ES-I3 (cell line): ENCODE measurements around the gene NLE1.
"Not testable (repeated sequence)": the region's sequence is repeated elsewhere in the genome, so short reads cannot be mapped to it uniquely, and the experiment has no call there.

Source experiments
- H3K36me3 ChIP-seq: 2 replicates; pipeline ENCODE4 v1.6.1; 2013; ENCODE audit warnings: mild to moderate bottlenecking, low read length, control low read depth, moderate library complexity; ENCODE audit not compliant: insufficient read depth
- H3K4me1 ChIP-seq: 2 replicates; pipeline ENCODE4 v1.6.1; 2013; ENCODE audit warnings: mild to moderate bottlenecking, control low read depth, low read length; ENCODE audit not compliant: insufficient read depth
- H3K9ac ChIP-seq: 2 replicates; pipeline ENCODE4 v1.6.1; 2013; ENCODE audit warnings: low read depth, mild to moderate bottlenecking, low read length, moderate library complexity
- H3K9me3 ChIP-seq: 2 replicates; pipeline ENCODE4 v1.6.1; 2013; ENCODE audit warnings: mild to moderate bottlenecking, low read length, moderate library complexity; ENCODE audit not compliant: control insufficient read depth, insufficient read depth

The NLE1 gene

DNA sequence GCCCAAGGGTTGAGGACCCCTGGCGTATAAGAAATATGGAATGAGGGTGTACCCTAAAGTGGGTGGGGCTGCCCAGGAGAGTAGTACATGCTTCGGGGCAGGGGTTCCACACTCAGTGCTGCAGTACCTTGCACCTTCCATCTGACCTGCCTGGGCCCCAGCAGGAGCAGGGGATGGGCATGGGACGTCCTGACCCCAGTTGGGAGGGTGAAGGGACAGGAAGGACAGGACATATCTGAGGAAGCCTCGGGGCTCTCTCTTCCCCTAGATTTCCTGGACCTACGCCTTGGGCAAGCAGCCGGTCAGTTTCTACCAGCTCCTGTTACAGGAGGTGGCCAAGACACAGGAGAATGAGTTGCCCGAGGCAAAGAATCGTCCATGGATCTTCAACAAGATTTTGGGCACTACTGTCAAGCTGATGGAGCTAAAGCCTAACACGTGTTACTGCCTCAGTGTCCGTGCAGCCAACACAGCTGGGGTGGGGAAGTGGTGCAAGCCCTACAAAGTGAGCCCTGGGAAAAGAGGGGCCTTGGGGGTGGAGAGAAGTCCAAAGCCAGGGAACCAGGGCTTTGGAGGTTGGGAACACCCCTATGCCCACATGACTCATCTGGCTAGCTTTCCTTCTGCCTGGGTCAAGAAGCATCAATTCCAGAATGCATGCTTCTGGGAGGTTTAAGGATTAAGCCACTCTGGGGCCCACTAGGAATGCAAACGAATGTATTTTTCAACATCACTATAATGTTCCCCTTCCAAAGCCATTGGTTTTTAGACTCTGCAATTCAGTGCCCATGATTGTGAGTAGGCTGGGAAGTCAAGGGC is 12.7 kb downstream of the NLE1 start:
- Histone ChIP-seq H3K9ac (no peak overlapping the region), H3K36me3 (peaks cover 23% of the 10 kb centered on the region), H3K4me1 (no peaks in the 10 kb centered on the region; the same call in 1 of the 2 replicates), H3K9me3 (peaks cover 3% of the 10 kb centered on the region; the same call in 1 of the 2 replicates)

DNA sequence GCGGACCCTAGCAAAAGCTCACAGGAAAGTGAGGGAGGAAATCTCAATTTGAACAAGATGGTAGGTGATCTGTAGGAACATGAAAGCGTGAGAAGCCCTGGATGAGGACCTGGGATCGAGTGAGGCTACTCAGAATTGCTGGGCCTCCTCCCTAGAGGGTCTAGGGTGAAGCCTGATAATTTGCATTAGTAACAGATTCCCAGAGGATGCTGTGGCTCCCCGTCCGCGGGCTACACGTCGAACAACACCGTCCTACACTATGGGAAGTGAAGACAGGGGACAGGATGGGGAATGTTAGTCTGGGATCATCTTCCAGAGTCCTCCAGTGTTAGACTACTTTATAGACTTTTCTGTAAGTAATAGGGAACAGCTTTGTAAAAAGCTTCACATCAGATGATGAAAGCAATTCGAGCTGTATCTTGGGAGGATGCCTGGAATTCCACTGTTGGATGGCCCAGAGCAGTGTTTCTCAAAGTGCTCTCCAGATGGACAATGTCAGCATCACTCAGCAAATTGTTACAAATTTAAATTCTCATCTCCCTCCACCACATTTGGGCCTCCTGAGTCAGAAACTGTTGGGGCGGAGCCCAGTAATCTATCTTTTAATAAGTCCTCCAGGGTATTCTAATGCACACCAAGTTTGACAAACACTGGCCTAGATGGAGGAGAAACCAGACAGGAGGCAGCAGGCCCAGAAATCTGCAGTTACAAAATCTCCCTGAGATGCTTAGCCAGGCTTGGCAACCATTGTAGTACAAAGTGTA is 14.2 kb downstream of the NLE1 start:
- Histone ChIP-seq H3K4me1 (no peaks in the 10 kb centered on the region; the same call in 1 of the 2 replicates), H3K9ac (no peak overlapping the region)

DNA sequence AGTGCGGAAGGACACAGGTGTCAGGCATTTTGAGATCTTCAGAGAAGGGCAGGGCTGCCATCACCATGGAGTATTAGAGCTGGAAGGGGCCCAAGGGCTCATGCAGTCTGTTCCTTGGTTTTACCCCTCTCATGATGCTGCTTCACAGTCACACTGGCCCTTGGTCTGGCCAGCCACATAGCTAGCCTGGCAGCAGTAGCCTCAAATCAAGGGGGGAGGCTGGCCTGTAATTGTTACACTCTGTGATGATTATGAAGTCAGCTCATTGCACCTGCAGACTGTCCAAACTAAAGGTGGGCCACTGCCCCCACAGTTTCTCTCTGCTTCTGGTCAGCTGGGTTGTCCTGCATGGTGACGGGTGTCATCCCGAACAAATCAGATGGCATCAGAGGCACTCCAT is 20.8 kb downstream of the NLE1 start, which contains the start of gene FNDC8:
FNDC8 (plus strand) TSS at position 301 of the 400 bp plus-strand sequence; CDS start at position 380, 79 bp downstream.
- H3K9me3 ChIP-seq = no peaks in the 10 kb centered on the region
- H3K36me3 ChIP-seq = no peaks in the 10 kb centered on the region
- peaks cover 6% of the 10 kb centered on the region; the same call in 1 of the 2 replicates for H3K4me1 ChIP-seq
- no peak within 1 kb of the TSS for H3K9ac ChIP-seq

More for the DNA sequence above, 14.2 kb downstream of the NLE1 start:
- H3K9me3 ChIP-seq = peaks cover 3% of the 10 kb centered on the region; the same call in 1 of the 2 replicates
- H3K36me3 ChIP-seq = peaks cover 13% of the 10 kb centered on the region; the same call in 1 of the 2 replicates

DNA sequence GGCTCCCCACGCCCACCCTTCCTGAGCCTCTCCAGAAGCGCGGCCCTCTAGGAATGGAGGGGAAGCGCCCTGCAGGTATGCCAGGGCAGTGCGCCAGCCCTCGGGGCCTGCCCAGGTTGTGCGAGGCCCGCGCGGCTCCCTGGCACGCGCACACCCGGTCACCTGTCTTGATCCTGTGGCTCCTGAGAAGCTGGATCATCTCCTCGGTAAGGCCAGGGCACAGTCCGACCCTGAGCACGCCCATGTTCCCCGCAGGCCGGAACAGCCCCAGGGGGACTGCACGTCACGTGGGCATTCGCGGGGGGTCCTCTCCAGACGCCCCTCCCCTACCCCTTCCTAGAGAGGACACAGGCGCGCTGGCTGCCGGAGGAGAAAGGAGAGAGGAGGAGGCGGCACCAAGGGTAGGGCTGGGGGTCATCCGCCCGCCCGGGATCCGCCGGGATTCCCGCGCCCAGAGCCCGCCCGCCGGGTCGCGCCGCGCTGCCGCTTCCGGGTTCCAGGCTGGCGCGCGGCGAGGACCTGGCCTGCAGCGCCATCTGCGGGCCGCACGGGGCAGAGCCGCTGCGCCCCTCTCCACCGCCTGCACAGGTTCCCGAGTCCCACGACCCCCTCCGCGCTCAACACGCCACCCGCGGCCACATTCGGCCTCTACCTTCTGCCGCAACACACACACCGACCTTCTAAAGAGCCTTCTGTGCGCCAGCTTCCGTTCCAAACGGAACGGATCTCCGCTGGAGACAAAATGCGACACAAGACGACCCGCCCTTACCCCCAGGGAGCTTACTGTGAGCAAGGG is 22.5 kb downstream of the NLE1 start, which contains the start of gene RAD51D:
RAD51D (minus strand) TSS at position 491 of the 796 bp plus-strand sequence; CDS start at position 244, 247 bp downstream.
- Histone ChIP-seq H3K4me1 (peaks cover 11% of the 10 kb centered on the region), H3K9ac (peak within 1 kb of the TSS; percentile 85), H3K9me3 (no peaks in the 10 kb centered on the region), H3K36me3 (0 out of 2 replicates have a peak, but pooled peaks cover 3% of the 10 kb centered on the region)

GRCh38 chr17:35117984-35118383 is 24.1 kb downstream of the NLE1 start:
- Histone ChIP-seq H3K36me3 (0 out of 2 replicates have a peak, but pooled peaks cover 3% of the 10 kb centered on the region), H3K9ac (no peak overlapping the region), H3K9me3 (no peaks in the 10 kb centered on the region)

DNA sequence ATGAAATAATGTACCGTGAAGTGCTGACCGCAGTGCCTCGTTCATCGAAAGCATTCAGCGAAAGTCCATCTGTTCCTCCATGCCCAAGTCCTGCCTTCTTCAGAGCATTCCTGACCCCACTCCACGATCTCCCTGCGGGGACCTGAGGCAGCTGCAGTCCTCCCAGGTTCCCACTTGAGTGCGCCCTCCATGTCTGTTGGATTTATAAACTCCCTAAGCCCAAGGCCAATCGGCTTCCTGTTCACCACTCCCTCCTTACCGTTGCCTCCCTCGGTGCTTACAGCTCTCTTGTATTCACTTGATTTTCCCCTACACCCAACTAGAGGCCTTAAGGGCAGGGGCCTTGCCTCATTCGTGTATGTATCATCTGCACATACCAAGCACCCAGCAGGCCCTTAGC is 25.3 kb downstream of the NLE1 start:
- Histone ChIP-seq H3K36me3 (0 out of 2 replicates have a peak, but pooled peaks cover 3% of the 10 kb centered on the region), H3K4me1 (peaks cover 11% of the 10 kb centered on the region), H3K9me3 (no peaks in the 10 kb centered on the region), H3K9ac (no peak overlapping the region)

More at GRCh38 chr17:35117984-35118383, 24.1 kb downstream of the NLE1 start:
- peaks cover 11% of the 10 kb centered on the region for H3K4me1 ChIP-seq

DNA sequence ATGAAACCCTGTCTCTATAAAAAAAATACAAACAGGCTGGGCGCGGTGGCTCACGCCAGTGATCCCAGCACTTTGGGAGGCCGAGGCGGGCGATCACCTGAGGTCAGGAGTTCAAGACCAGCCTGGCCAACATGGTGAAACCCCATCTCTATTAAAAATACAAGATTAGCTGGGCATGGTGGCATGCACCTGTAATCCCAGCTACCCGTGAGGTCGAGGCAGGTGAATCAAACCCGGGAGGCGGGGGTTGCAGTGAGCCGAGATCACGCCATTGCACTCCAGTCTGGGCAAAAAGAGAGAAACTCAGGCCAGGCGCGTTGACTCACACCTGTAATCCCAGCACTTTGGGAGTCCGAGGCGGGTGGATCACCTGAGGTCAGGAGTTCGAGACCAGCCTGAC is 31.3 kb downstream of the NLE1 start:
- H3K9me3 ChIP-seq, H3K4me1 ChIP-seq, H3K9ac ChIP-seq, H3K36me3 ChIP-seq: not testable (repeated sequence)

DNA sequence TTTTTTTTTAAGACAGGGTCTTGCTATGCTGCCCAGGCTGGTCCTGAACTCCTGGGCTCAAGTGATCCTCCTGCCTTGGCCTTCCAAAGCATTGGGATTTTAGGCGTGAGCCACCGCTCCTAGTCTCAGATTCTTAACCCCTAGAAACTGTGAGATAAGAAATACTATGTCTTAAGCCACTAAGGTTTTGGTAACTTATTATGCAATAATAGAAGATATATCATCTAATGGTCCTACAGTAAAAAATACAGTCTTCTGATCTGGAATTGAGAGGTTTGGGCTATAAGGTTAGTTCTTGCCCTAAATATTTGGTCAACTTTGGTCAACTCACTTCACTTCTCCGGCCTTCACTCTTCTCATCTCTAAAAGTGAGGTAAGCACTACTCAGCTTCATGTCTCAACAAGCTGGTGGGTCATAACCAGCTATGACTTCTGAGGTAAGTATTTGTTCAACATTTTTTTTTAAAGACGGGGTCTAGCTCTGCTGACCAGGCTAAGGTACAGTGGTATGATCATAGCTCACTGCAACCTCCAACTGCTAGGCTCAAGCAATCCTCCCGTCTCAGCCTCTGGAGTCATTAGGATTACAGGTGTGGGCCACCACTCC is 37.2 kb downstream of the NLE1 start:
- Histone ChIP-seq H3K36me3 (peaks cover 6% of the 10 kb centered on the region; the same call in 1 of the 2 replicates), H3K9me3 (no peaks in the 10 kb centered on the region), H3K4me1 (no peaks in the 10 kb centered on the region), H3K9ac (no peak overlapping the region)

DNA sequence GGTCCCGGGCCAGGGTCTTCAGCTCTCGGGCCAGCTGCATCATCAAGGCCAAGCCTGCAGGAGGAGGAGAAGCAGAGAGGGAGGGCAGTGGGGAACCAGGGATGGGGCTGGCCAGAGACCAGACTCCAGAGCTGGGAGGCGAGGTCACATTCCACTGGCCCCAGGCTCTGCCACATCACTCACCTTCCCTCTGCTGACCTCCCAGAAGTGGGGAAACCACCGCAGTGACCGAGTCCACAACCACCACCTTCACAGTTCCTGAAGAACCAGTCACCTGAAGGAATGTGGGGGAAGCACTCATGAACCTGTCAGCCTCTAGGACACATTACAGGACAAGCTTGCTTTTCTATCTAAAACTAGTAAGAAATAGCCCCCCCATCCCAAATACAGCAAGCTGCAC is 38.8 kb downstream of the NLE1 start:
- Histone ChIP-seq H3K9ac (no peak overlapping the region), H3K4me1 (no peaks in the 10 kb centered on the region), H3K36me3 (peaks cover 6% of the 10 kb centered on the region; the same call in 1 of the 2 replicates), H3K9me3 (no peaks in the 10 kb centered on the region)

DNA sequence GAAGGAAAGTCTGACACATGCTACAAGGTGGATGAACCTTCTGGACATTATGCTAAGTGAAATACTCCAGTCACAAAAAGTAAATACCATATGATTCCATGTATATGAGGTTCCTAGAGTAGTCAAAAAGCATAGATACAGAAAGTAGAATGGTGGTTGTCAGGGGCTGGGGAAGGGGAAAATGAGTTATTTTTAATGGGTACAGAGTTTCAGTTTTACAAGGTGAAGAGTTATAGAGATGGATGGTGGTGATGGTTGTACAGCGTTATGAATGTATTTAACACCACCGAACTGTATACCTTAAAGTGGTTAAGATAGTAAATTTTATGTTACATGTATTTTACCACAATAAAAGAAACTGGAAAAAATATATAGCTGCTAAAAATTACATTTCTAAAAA is 40.4 kb downstream of the NLE1 start:
- Histone ChIP-seq H3K36me3 (peaks cover 6% of the 10 kb centered on the region; the same call in 1 of the 2 replicates), H3K4me1 (no peaks in the 10 kb centered on the region), H3K9ac (no peak overlapping the region), H3K9me3 (no peaks in the 10 kb centered on the region)

- Histone ChIP-seq H3K9ac (no peak overlapping the region), H3K4me1 (no peaks in the 10 kb centered on the region), H3K9me3 (no peaks in the 10 kb centered on the region), H3K36me3 (peaks cover 3% of the 10 kb centered on the region; the same call in 1 of the 2 replicates)
Measured at GRCh38 chr17:35101036-35101435, 41.1 kb downstream of the NLE1 start.

GRCh38 chr17:35099908-35100307 is 42.2 kb downstream of the NLE1 start:
- Histone ChIP-seq H3K9ac (no peak overlapping the region), H3K4me1 (peaks cover under 1% of the 10 kb centered on the region; the same call in 1 of the 2 replicates), H3K36me3 (no peaks in the 10 kb centered on the region)

GRCh38 chr17:35097776-35098175 is 44.3 kb downstream of the NLE1 start:
- no peak overlapping the region for H3K9ac ChIP-seq
- H3K36me3 ChIP-seq = no peaks in the 10 kb centered on the region
- H3K9me3 ChIP-seq = no peaks in the 10 kb centered on the region
- peaks cover 6% of the 10 kb centered on the region; the same call in 1 of the 2 replicates for H3K4me1 ChIP-seq

More at GRCh38 chr17:35099908-35100307, 42.2 kb downstream of the NLE1 start:
- no peaks in the 10 kb centered on the region for H3K9me3 ChIP-seq
